TTC549 (cell line): ENCODE measurements around the gene IRF2BP2.

Experiments used
- FAIRE-seq: peaks from 2 replicates; lab custom pipeline; 2012; peaks lifted over from hg19 to GRCh38; lab: Jason Lieb, UNC

The IRF2BP2 gene

DNA sequence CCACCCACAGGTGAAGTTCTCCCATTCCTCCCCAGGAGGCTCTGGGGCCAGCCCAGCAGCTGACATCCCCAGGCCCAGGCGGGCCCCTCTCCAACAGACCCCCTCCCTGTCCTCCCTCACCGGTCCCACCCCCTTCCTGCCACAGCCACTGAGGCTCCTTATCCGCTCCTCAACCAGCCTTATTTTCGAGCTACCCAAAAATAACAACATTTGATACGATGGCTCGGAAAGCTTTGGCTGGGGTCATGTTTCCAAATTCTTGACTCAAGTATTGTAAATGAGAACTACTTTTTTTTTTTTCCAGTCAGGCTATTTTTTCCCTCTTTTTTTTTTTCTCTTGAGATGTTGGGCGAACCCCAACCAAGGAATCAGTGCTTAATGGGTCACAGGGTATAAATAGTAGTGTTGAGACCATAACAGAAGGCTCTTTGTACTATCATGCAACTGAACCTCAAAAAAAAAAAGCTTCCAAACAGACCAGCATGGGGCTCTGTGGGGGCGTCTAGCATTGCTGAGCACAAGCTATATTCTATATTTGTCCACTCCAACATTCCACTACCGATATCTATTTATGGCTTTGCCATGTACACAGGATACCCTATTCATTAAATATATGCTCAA, 27.2 kb downstream of the IRF2BP2 start:
- no peak for FAIRE-seq

DNA sequence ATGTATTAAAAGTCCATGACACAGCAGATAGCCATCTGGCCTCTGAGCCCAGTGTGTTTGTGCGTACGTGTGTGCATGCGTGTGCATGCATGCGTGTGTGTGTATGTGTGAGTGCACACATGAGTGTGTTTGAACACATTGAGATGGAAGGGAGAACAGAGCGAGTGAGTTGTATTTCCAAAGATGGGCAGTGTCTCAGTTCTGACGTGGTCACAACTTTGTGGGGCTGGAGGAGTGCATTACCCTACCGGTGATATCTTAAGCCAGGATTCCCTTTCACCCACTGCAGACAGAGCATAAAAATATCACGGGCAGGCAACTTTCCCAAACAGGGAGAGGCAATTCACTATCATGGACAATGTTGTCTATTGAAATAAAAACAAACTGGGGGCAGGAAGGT, 27.8 kb downstream of the IRF2BP2 start:
- FAIRE-seq: no peak

DNA sequence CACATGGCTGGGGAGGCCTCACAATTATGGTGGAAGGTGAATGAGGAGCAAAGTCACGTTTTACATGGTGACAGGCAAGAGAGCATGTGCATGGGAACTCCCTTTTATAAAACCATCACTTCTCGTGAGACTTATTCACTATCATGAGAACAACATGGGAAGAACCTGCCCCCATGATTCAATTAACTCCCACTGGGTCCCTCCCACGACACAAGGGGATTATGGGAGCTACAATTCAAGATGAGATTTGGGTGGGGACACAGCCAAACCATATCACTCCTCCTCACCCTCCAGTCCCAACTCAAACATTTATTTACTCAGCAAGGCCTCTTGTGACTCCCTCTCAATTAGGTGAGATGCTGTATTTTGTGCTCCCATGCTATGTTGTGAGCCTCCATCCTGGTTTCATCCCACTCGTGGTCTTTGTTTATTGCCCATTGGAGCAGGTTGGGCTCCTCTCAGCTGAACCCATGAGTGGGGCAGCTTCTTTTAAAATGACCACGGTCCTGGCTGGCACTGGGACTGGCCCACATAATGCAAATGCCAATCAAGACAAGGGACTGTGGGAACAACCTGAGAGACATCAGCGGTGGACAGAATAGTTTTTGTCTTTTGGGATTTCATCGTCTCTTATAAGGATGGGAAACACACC, 28.8 kb downstream of the IRF2BP2 start:
- no peak for FAIRE-seq

DNA sequence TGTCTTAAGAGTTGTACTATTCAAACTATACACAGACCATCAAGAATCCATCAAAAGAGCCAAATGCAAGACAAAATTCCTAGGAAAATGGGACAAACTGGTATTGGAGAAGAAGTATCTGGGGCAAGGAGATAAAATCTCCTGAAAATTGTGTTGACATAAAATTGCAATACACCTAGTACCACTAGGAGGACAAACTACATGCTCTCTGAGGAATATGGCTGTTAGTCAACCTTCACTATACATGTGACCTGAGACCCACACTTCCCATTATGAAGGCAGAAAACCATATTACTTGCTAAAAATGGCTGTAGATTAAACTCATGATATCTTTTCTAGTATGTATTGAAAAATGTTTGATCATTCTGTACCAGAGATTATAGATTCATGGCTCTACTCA, 30.0 kb downstream of the IRF2BP2 start:
- no peak for FAIRE-seq

GRCh38 chr1:234578735-234579134, 31.2 kb downstream of the IRF2BP2 start:
- FAIRE-seq: no peak

- FAIRE-seq: no peak
Observed at GRCh38 chr1:234578087-234578486, 31.9 kb downstream of the IRF2BP2 start.

DNA sequence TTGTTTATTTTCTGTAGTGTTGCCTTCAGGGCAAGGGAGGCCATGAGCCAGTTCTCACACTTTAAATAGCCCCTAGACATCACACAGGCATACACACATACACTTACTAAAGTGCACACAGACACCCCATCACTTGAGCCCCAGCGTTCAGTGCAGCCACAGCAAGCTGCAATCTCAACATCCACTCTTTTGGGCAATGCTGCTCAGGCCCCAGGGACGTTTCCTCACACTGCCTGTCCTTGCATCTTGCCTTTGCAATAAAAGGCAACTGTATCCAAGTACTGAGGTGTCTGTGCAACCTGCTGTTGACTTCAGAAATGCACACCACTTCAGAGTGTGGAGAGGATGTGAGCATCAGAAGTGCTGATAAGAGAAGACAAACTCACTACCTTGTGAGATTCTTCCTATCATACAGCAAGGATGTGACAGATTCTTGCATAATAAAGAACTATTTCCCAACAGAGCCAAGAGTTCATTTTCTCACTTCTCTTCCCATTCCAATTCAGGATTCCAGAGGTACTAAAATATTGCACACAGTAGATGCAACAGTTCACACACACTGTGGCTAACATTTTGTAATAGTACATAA, 36.2 kb downstream of the IRF2BP2 start:
- no peak for FAIRE-seq

- FAIRE-seq: no peak
Observed at GRCh38 chr1:234572966-234573365, 37.0 kb downstream of the IRF2BP2 start.

GRCh38 chr1:234571702-234572101, 38.3 kb downstream of the IRF2BP2 start:
- FAIRE-seq: no peak

DNA sequence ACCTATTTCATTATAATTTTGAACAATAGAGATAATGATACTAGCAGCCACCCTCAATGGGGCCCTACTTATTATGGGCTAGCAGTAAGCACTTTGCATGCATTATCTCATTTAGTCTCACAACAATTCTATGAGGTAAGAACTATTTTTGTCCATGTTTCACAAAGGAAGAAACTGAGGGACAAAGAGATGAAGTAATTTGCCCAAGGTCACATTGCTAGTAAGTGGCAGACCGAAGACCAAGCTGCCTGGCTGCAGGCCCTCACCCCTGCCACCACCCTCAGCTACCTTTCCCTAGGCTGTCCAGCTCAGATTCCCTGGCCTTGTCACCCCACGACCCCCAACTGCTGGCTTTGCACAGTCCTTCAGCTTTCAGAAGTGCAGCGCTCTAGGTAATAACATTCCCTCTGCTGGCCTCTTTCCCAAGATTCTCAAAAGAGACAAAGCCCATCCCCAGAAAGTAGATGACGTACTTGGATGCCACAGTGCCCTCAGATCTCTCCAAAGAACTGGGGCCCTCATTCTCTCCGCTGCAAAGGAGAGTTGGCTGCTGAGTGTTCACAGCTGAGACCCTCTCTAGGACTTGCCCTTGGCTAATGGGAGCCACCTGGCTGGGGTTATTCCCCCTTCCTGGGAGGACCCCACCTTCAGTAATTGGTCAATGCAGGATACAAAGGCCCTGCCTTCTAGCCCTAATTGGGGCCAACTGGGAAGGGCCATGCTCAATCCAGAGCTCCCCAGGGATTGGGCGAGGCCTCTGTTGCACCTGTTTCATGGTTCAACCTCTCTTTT, 39.5 kb downstream of the IRF2BP2 start:
- no peak for FAIRE-seq

- FAIRE-seq: no peak
Observed at GRCh38 chr1:234568345-234568744, 41.6 kb downstream of the IRF2BP2 start.

DNA sequence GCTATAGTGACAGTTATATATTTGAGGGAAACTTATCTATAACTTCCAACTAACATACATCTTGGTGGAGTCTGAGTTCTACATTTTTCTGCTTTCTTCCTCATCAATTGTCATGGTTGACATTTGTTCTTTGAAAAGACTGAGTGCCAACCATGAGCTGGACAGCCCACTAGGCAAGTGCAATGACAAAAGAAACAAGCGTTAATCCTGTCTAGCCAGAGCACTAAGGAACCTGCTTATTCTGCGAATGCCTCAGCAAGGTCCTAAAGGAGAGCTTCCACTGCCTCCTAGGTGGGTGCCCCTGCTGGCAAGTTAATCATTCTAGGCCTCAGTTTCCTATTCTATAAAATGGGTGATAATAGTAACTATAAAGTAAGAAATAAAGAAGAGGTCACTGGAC, 44.8 kb downstream of the IRF2BP2 start:
- no peak for FAIRE-seq

- no peak for FAIRE-seq
Observed at GRCh38 chr1:234564035-234565029, 45.6 kb downstream of the IRF2BP2 start.

GRCh38 chr1:234562334-234562733, 47.6 kb downstream of the IRF2BP2 start:
- no peak for FAIRE-seq

- FAIRE-seq: no peak
Observed at GRCh38 chr1:234561319-234561718, 48.7 kb downstream of the IRF2BP2 start.

GRCh38 chr1:234559902-234560676, 49.9 kb downstream of the IRF2BP2 start:
- FAIRE-seq: no peak

DNA sequence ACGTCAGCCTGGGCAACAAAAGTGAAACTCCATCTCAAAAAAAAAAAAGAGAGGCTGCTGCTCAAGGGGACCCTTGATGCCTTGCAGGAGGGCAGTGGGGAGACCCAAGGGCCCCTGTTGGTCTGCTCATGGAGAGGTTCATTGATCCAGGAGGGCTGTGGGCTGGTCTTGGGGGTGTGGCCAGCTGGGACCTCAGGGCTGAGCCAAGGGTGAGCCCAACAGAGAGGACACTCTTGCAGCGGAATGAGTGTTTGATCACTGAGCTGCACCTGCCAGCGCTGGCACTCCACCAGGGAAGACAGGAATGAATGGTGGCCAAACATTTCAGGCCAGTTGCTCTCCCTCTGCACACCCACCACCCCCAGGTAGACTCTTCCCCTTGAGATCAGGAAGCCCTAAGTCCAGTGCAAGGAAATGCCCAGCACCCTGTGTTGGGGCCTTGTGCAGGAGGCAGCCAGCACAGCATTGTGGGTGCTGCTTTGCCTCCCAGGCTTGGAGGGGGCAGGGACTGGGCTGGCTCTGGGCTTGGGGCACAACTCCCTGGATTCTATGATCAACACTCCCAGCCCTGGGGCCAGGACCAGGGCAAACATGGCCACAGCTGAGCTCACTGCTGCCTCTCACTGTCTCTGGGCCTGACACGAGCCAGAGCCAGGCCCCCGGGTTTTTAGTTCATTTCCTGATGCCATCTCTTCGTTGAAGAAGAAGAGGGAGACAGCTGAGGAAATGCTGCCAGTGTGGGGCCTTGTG, 50.7 kb downstream of the IRF2BP2 start:
- no peak for FAIRE-seq

- no peak for FAIRE-seq
Observed at GRCh38 chr1:234558330-234558836, 51.6 kb downstream of the IRF2BP2 start.

DNA sequence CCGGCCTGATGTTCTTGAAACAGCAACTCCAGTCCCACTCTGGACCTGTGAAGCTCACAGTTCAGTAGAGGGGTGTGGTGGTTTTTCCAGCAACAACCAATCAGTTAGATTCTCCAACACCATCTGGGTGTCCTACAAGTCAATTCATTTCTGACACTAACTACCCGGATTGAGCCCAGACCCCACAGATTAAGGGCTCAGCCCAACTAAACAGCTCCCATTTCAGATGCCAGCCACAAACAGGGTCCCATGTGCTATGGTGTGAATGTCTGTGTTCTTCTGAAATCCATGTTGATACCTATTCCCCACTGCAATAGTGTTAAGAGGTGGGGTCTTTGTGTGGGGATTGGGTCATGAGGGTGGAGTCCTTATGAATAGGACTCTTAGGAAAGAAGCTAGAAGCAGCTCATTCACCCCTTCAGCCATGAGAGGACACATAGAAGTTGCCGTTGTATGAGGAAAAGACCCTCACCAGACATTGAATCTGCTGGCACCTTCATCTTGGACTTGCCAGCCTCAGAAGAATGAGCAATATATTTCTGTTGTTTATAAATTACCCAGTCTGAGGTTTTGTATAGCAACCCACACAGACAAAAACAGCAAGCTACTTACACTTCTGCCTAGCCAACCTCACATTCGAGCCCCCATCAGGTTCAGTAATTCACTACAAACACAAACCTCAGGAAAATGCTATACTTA, 53.6 kb downstream of the IRF2BP2 start:
- no peak for FAIRE-seq
